ENCODE data around the gene DDX31.

Gene DDX31

DNA sequence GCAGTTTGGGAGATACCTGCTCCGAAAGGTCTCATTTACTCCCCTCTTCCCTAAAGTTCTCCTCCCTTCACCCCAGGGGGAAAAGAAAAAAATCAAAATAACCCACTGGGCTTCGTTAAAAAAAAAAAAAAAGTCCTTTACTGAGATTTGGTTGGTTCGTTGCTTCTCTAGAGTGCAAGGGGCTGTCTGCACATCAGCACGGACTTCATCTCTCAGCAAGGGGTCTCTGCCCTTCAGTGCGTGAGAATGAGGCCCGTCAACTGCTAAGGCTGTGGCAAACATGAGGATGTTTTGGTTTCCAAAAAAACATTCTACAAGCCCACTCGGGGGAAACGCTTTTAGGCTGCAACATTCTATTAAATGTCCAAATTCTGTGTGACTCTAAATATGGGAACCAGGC lies 77.3 kb downstream of the DDX31 start:
- no peak for DNase-seq

DNA sequence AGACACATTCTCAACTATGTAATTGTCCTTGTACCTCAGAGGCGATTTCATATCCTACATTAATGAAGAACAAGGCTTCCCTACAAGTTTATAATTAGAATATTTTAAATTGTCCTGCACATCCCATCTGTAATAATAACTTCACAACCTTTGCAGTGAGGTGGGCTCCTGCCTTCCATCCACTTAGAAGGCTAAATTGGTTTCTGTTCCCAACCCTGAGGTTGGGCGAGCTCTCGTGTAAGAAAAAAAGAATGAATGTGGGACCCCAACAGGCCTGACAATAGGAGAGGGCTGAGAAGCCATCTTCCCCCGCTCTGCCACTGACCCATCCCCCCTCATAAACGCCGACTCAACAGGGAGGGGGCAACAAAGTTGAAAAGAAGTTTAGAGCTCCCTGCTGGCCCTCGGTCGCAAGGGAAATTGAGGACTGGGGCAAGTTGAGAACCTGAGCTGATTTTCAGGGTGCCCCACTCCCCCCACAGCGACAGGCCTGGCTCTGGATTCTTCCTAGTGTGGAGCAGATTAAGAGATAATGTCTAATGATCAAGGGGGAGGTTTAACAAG lies 78.0 kb downstream of the DDX31 start:
- no peak for DNase-seq

DNA sequence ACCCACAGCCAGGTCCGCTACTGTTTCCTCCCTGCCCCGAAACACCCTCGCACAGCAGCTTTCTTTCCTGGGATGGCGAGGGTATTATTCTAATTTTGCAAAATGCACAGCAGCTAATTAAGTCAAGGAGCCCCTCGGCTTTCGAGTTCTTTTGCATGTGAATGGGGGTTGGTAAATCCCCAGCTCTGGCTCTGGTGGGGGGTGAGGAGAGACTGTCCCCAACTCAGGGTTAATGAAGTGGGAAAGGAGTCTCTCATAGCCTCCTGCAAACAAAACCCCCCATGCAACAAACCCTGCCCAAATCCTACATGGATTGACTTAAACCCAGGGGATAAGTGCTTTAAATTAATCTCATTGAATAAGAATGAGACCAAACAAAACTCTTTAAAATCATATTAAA lies 78.5 kb downstream of the DDX31 start:
- DNase-seq, result no peak

DNA sequence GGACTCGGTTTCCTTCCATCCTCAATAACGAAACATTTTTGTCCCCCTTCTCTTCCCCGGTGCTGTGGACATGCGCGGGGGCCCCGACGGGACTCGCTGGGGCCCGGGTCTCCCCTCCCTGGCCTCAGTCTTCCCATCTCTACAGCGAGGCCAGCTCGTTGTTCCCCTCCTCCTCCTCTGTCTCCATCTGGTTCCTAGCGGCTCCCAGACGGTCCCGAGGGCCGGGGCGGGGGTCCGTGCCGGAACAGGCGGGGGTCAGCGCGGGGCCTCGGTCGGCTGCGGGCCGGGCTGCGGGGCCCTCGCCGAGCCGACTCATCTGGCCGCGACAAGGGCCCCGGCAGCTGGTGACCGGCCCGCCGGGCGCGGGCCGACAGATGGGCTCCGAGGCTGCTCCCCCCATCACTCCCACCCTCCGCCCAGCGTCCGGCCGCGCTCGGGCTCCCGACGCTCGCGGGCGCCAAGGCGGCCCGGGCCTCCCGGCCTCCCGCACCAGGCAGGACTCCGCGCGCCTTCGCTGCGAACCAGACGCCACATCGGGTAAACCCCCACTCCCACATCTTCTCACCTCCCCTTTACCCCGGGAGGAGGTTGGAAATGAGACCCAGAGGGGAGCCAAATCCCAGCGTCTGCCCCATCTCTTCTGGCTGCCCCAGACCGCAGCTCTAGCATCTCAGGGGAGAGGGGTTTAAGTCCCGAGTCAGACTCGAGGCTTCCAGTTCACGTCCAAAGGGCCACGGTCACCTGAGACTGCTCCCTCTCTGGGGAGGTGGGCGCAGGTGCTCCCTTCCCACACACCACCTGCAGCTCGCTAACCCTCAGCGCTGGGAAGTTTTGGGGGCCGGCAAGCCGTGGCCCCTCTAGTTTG lies 79.2 kb downstream of the DDX31 start:
- no peak for DNase-seq

DNA sequence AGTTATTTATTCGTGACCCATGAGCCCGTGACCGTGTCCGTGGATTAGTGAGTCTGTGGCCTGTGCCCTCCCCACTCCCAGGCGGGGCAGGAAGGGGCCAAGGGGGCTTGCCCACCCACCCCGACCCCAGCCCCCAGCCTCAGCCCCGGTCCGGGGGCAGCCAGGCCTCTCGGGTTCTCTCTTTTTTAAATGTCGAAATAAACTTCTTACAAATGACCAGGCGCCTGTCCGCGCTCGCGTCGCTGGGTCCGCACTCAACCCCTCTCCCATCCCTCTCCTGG lies 79.8 kb downstream of the DDX31 start:
- DNase-seq, result no peak

DNA sequence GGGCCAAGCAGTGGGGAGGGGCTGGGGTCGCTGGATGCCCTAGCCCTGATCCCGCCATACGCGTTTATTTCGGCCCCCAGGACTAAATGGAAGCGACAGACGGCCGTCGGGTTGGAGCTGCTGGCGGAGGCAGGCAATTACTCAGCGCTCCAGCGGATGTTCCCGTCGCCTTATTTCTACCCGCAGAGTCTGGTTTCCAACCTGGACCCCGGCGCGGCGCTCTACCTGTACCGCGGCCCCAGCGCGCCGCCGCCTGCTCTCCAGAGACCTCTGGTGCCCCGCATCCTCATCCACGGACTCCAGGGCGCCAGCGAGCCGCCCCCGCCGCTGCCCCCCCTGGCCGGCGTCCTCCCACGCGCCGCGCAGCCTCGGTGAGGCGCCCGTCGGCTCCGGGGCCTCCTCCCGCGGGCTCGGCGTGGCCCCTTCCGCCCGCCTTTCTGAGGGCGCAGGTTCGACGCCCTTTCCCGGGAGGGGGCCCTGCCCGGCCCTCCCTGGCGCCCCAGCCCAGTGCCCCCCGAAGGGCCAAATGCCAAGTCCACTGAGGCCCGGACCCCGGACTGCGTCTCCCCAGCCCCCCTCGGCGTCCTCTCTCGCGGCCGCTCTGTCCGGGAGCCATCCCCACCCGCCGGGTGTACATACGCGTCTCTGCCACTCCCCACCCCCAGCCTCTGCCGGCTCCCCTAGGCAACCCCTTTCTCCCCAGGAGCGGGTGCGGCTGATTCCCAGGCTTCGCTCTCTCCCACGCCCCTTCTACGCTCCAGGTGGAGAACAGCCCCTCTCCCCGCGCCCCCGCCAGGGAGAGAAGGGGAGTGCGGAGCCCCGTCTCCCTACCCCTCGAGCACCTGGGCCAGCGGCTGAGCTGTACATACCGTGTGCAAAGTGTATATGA lies 80.4 kb downstream of the DDX31 start:
- DNase-seq, result no peak

- no peak for DNase-seq
These were observed 81.2 kb downstream of the DDX31 start for GRCh38 chr9:132588501-132589147.

- no peak for DNase-seq
These were observed 81.7 kb downstream of the DDX31 start for GRCh38 chr9:132588098-132588497.

DNA sequence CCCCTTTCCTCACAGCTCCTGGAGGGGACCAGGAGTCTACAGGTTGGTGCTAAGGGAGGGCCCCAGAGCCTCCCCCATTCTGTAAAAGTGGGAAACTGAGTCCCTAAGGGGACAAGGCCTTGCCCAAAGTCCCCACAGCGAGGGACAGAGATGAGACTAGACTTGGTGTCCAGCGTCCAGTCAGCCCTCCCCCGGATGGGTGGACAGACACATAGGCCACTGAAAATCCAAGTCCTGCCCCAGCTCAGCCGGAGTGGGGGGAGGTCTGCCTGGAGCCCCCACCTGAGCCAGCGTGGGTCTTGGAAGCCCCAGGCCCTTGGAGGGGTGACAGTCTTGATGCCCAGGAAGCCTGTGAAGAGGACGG lies 82.2 kb downstream of the DDX31 start:
- DNase-seq, result peak in 1 of 14 donors; percentile 16

DNA sequence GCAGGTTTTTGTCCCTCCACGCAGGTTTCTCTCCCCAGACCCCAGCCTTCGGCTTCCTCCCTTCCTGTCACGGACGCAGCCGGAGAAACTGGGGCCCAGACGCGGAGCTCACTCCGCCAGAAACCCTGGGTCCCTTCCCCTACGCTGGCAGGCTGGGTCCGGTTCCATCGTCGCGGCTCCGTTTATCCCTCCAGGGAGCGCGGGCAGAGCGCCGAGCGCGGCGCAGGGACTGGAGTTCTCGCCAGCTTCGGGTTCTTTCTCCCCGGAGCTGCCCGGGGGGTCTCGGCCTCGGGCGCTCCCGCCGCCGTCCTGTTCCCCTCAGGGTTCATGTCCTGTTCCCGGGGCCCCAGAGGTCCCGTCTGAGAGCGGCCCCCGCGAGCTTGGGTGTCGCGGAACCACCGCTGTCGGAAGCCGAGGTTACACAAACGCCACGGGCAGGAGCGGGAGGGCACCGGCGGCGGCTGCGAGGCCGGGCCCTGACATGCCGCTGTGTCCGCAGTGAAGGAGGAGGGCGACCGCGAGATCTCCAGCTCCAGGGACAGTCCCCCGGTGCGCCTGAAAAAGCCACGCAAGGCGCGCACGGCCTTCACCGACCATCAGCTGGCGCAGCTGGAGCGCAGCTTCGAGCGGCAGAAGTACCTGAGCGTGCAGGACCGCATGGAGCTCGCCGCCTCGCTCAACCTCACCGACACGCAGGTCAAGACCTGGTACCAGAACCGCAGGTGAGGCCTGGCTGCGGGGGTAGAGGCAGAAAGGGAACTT lies 82.8 kb downstream of the DDX31 start:
- peak in 1 of 14 donors; percentile 62 for DNase-seq

- DNase-seq, result peak in 1 of 14 donors; percentile 62
These were observed 83.6 kb downstream of the DDX31 start for GRCh38 chr9:132585954-132586829.

GRCh38 chr9:132584601-132585560 lies 84.9 kb downstream of the DDX31 start:
- DNase-seq, result peak in 1 of 14 donors; percentile 40

- no peak for DNase-seq
These were observed 86.0 kb downstream of the DDX31 start for GRCh38 chr9:132583584-132584304.

GRCh38 chr9:132582786-132583583 lies 86.8 kb downstream of the DDX31 start:
- peak in 1 of 14 donors; percentile 66 for DNase-seq

DNA sequence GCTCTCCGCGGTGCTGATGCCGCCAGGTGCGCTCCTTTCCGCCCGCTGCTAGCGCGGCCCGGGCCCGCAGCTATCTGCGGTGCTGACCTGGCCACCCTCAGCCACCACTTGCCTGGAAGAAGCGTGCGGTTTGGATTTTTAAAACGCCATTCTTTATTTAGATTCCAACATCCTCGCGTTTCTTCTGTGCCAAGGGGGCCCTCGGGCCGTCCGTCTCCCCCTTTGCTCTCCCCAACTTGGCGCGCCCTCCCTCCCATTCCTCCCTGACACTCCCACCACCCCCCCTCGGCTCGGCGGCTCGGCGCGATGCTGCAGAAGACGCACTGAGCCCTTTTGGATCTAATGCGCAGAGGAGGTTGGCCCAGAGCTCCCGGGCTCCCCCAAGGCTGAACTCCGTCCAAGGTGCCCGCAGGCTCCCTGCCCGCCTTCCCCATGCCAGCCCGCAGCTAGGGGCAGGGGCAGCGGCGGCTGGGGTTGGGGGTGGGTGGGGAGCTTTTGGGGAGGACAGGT lies 87.5 kb downstream of the DDX31 start, which contains the start of gene BARHL1:
Gene BARHL1, plus strand, starts transcription at position 331 of the 510 bp plus-strand sequence. CDS start 192 bp downstream, outside the sequence.
- DNase-seq, result peak in 1 of 14 donors; percentile 71

DNA sequence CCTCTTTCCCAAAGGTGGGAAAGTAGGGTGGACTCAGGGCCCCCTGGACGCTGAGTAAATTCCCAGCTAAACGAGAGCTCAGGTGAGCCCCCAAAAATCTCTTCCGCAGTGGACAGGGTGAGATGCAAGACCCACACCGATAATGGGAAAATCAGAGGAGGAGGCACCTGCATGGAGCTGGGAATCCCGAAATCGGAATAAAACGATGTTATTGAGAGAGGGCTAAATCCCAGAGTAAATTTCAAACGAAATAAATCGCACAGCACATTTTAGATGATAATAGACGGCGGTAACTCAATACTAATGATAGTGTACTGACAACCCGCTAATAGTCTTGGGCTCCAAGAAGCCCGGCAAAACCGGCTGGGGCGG lies 90.4 kb downstream of the DDX31 start:
- no peak for DNase-seq

DNA sequence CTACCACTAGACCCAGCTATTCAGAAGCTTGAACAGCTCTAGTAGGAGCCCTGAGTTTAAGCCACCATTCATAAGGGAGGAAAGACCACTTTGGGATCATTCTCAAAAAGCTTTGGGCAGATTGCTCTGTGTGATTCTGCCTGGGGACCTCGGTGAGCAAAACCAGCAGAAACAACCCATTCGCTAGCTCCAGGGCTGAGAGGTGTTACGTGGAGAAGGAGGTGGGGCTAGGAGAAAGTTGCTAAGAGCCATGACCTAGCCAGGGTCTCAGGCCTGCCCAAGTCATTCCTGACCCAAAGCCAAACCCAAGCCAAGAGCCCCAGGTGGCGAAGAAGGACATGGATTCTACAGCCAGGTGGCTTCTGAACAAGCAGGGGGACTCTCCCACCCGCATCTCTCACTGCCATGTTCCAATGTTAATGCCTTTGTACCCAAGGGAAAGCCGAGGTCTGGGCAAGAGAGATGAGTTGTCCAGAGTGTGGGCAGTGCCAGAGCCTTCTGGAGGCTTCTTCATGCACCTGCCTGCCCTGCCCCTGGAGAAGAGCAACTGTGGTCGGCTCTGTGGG lies 91.3 kb downstream of the DDX31 start:
- DNase-seq, result no peak

- DNase-seq, result no peak
These were observed 92.7 kb downstream of the DDX31 start for GRCh38 chr9:132577119-132577518.

All from C1 segment of cervical spinal cord (tissue), 14 donors.